ENCODE measurements around the gene MAP3K4.
A peak's percentile ranks its signal among the peaks of the same experiment; 100 is the strongest.

MAP3K4 gene

GRCh38 chr6:161041274-161041673 is 49.7 kb downstream of the MAP3K4 start:
- no peak for DNase-seq (ENCODE audit: low read depth)

- DNase-seq (ENCODE audit: low read depth): no peak
Observed at GRCh38 chr6:161044335-161044734, 52.8 kb downstream of the MAP3K4 start.

DNA sequence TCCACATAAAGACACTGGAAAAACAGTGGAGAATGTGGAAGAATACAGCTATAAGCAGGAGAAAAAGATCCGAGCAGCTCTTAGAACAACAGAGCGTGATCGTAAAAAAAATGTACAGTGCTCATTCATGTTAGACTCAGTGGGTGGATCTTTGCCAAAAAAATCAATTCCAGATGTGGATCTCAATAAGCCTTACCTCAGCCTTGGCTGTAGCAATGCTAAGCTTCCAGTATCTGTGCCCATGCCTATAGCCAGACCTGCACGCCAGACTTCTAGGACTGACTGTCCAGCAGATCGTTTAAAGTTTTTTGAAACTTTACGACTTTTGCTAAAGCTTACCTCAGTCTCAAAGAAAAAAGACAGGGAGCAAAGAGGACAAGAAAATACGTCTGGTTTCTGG is 57.1 kb downstream of the MAP3K4 start:
- DNase-seq (ENCODE audit: low read depth): peak; percentile 42

GRCh38 chr6:161050134-161050765 is 58.7 kb downstream of the MAP3K4 start:
- DNase-seq (ENCODE audit: low read depth): no peak

DNA sequence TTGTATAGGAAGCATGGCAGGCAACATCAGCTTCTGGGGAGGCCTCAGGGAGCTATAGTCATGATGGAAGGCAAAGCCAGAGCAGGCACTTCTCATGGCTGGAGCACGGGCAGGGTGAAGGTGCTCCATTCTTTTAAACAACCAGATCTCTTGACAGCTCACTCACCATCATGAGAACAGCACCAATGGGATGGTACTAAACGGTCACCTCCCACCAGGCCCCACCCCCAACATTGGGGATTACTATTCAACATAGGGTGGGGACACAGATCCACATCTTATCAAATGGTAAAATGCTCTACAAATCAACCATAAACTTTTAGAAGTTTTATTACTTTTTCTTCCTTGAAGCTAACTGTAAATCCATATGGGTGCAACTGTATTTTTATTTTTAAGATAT is 61.5 kb downstream of the MAP3K4 start:
- DNase-seq (ENCODE audit: low read depth): no peak

GRCh38 chr6:161054876-161055275 is 63.3 kb downstream of the MAP3K4 start:
- DNase-seq (ENCODE audit: low read depth): no peak

DNA sequence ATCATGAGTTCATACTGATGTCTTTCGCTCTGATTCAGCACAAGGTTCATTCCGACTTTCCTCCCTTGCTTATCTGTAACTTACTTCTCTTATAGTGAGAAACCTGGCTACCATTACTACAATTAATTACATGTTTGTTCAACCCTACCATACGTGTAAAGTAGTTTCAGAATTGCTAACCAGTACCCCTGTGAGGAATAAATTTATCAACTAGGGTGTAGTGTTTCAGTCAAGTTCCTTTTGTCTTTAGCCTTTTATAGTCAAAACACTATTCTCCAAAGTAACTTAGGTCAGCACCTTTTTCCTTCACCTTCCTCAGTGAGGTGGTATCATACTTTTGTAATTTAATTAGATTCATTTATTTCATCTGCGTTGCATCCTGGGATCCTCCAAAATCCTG is 64.9 kb downstream of the MAP3K4 start:
- no peak for DNase-seq (ENCODE audit: low read depth)

GRCh38 chr6:161057103-161058091 is 65.8 kb downstream of the MAP3K4 start:
- DNase-seq (ENCODE audit: low read depth): no peak

DNA sequence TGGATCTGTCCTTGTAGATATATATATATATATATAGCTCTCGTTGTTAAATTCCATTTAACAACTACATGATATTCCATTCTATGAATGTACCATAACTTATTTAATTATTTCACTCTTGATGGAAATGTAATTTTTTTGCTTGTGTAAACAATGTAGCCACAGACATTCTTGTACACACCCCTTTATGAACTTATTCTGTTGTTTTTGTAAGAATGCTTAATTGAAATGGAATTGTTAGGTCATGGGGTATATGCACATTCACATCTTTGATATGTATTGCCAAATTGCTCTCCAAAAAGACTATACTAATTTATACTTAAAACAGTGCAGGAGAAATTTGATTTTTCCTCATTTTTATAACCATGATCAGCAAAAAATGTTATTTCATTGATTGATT is 67.2 kb downstream of the MAP3K4 start:
- no peak for DNase-seq (ENCODE audit: low read depth)

- DNase-seq (ENCODE audit: low read depth): no peak
Observed at GRCh38 chr6:161061576-161061975, 70.0 kb downstream of the MAP3K4 start.

DNA sequence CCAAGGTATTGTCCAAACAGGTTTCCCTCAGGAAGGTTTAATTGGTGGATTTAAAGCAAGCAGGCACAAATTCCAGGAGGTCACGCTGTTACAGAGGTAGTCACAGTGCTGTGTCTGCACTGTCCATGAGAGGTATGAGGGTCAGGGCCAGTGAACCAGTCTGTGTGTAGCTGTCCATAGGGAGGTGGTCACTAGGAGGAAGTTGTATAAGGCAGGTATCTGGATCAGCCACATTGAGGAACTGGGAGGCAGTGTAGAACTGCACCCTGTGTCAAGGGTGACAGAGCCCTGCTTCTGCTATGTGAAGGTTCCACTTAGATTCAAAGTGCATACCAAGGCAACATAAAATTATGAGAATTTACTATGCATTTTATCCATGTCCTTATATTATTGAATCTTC is 73.3 kb downstream of the MAP3K4 start:
- no peak for DNase-seq (ENCODE audit: low read depth)

GRCh38 chr6:161066511-161066910 is 74.9 kb downstream of the MAP3K4 start:
- DNase-seq (ENCODE audit: low read depth): no peak

DNA sequence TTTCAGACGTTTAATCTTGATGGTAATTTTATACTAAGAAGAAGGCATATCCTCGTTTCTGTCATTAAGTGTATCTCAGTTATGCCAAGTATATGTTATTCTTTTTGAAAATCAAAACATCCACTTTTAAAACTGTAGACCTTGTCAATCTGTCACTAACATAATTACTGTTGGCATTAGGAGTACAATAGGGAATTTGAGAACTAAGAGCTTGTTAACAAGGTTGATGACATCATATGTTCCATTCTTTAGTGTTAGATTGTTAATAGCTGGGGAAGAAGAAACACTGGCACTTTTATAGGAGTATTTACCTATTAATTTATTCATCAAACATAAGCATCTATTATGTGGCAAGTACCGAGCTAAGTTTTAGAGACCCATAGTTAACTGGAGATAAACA is 76.2 kb downstream of the MAP3K4 start:
- DNase-seq (ENCODE audit: low read depth): no peak

GRCh38 chr6:161068321-161068741 is 76.8 kb downstream of the MAP3K4 start:
- DNase-seq (ENCODE audit: low read depth): no peak

DNA sequence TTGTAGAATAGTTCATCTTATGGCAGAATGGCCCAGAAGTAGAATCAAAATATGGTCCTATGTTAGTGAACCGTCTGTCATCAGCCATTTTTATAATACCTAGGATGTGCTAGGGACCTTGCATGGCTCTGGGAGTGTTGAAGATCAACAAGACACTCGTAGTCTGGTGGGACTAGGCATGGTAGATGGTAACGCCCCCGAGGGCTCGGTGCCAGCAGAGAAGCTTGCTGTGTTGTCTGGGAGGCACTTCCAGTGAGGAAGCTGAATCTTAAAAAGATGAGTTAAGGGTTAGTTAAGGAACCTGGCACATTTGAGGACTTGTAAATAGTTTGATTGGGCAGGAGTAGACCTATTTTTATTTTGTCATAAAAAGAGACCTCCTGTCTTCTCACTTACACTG is 82.4 kb downstream of the MAP3K4 start:
- no peak for DNase-seq (ENCODE audit: low read depth)

DNA sequence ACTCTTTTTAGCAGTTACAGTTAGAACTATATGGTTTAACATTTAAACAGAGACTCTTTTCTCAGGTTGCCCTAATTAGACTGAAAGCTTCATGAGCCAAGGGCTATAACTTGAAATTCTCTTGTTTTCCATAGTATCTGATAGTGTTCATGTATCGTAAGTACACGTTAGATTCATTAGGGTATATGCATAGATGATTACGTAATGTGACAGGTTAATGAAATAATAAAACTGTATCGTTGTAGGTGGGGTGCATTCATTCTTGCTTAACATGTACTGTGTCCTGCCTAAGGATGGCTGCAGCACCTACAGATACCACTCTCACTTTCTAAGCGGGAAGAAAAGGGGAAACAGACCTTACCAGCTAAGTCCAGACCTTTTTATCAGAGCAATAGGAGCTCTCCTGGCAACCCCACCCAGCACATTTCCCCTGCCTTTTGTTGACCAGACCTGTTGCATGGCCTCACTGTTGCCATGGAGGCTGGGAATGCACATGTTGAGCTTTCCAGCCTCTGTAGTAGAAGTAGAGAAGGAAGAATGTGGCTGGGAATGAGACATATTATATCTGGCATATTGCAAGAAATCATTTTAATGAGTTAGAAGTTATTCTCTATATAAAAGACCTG is 83.0 kb downstream of the MAP3K4 start:
- no peak for DNase-seq (ENCODE audit: low read depth)

- DNase-seq (ENCODE audit: low read depth): no peak
Observed at GRCh38 chr6:161076181-161076677, 84.7 kb downstream of the MAP3K4 start.

GRCh38 chr6:161079566-161080262 is 88.1 kb downstream of the MAP3K4 start:
- DNase-seq (ENCODE audit: low read depth): peak; percentile 35

GRCh38 chr6:161080263-161080970 is 88.8 kb downstream of the MAP3K4 start:
- DNase-seq (ENCODE audit: low read depth): no peak

- no peak for DNase-seq (ENCODE audit: low read depth)
Observed at GRCh38 chr6:161082215-161082614, 90.6 kb downstream of the MAP3K4 start.

GRCh38 chr6:161085246-161085645 is 93.7 kb downstream of the MAP3K4 start:
- DNase-seq (ENCODE audit: low read depth): no peak

Data from GM04503 (cell line).